ENCODE results near the gene PLCB1. TPM values are rescaled to one million over a fixed set of nuclear protein-coding genes. Genes with fewer than 3 reads are reported as not detected.

PLCB1 gene
- total RNA-seq, 1 donor from 2014 or later, result 13.6 TPM

DNA sequence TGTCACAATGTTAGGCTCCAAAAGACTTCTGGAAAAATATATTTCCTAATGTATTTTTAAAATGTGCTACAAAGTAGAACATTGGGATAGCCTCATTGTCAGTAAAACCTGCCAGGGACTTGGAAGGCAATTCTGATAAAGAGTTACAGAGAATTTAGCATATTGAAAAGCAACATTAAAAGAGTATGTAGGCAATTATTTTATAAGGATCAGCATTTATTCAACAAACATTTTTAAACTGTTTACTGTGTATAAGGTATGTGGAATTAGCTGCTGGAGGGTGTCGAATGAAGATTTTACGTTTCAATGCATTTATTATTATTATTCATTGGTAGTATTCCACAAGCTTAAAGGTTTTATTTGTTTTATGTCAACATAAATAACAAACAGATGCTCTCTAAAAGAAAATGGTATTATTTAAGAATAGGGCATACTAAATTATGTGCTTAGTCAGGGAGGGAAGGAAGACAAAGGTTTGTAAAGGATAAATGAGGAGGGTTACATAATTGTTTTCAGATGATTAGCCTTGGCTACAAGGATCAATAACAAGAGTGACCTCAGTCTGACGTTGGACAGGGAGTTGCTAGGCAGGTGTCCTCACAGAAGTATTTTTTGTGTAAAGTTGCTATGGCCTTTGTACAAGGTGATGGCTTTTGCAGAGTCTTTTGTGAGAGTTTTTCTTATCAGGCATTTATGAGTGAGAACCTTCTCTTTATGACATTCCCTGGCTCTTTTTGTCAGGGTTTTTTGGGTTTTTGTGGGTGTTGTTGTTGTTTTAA is 623.5 kb downstream of the PLCB1 start:
- no peak for DNase-seq (ENCODE audit: low read depth, low spot score)

DNA sequence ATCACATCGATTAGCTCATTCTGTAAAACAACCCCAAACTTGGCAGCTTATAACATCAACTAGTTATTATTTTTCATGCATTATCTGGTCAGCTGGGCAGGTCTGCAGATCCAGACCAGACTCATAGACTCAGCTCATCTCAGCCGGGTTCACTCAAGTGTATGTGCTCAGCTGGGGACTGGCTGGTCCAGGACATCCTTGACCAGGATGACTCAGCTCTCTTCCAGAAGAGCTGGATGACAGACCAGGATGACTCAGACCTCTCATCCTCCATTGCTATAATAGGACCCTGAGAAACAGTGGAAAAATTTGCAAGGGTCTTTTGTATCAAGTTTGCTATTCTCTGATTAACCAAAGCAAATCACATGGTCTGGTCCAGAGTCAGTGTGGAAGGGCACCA is 624.3 kb downstream of the PLCB1 start:
- peak; percentile 47 for DNase-seq (ENCODE audit: low read depth, low spot score)

DNA sequence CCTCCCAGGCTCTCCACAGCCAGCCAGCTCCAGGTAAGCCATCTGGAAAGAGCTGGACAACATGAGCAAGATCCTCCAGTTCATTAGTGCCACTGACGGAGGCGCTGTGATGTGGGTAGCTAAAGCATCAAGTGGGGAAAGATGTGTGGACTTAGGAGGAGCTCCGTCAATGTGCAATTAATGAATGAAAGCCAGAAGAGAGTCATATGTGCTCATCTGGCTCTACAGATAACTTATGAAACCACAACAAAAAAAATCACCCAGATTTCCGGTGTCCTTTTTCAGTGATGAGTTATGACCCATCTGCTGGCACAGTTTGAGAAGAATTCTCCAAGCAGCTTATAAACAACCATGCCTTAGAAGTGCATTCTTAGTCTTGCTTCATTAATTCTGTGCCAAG is 625.1 kb downstream of the PLCB1 start:
- DNase-seq (ENCODE audit: low read depth, low spot score), result no peak

DNA sequence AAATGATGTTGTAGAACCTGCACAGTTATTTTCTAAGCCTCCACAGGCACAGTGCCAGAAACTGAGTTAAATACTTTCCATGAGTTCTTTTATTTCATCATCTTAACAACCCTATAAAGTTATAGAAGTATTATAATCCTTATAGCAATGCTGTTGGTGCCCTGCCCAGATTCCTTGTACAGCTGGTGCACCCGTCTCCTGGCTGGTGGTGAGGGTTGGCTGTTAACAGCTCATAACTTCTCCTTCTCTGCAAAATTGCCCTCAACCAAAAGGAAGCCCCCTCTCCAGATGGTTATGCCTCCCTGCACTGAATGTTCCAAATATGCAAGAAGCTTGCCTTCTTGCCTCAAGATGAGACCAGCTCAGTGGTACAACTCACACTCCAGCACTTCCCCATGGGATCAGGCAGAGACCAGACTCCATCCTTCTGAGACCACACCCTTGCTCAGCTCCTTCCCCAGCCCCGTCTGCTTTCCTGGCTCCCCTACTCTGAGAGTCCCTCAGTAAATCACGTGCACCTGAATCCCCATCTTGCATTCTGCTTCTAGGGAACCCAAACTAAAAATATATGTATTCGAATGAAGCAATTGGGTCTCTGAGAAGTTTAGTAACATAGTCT is 632.4 kb downstream of the PLCB1 start:
- no peak for DNase-seq (ENCODE audit: low read depth, low spot score)

DNA sequence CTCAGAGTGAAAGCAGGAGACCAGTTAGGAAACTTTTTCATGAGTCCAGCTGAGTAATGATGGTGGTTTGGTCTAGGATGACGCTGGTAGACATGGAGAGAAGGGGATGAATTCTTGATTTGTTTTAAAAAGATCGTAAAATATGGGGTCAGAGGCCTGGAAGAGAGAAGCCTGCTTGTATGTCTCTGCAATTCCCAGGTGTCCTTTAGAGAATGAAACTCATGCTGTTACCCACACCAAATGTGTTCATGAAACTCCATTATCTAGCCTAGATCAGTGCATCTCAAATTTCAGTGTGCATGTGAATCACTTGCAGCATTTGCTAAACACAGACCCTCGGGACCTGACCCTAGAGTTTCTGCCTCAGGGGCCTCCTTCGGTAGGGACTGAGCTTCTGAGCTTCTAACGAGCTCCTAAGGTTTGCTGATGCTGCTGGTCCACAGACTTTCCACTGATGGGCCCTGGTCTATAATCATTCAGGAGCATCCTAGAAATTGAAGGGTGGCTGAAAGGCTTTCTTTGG is 634.9 kb downstream of the PLCB1 start:
- DNase-seq (ENCODE audit: low read depth, low spot score), result no peak

DNA sequence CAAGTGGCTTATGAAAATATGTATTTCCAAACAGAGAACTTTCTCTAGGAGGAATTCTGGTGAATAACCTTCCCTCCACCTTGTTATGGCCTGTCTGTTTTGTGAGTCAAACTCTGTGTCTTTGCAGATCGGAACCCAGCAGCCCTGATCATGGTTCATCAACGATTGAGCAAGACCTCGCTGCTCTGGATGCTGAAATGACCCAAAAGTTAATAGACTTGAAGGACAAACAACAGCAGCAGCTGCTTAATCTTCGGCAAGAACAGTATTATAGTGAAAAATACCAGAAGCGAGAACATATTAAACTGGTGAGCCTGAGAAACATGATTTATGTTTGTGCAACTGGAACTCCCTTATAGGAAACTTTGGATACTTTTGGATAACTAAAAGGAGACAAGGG is 642.3 kb downstream of the PLCB1 start:
- no peak for DNase-seq (ENCODE audit: low read depth, low spot score)

DNA sequence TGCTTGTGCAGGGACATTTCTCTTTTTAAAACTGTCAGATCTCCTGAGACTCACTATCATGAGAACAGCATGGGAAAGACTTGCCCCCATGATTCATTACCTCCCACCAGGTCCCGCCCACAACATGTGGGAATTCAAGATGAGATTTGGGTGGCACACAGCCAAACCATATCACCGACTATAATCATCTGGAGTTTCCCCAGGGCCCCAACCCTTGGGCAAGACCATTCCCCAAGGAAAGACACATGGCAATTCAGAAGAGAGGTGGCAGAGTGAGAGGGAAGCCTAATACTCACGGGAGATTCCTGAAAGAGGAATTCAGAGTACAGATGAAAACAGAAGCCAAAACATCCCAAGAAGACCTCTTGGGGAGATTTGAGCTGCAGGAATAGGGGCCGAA is 645.8 kb downstream of the PLCB1 start:
- DNase-seq (ENCODE audit: low read depth, low spot score), result no peak

DNA sequence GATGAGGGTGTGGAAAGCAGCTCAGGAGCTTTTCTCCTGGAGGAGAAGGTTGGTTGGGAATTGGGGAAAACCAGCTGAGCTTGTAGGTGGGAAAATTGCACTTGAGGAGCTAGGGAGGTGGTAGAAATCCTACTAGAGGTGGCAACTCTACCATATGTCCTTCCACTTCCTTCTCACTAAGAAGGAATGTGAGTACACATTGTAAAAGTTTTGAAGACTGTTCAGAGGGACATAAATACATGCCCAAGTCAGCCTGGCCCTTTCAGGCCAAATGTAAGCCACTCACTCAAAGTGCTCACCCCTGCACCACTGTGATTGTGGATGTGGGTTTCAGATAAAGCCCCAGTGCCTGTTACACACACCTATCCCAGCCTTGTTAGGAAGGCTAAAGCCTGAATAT is 646.3 kb downstream of the PLCB1 start:
- no peak for DNase-seq (ENCODE audit: low read depth, low spot score)

DNA sequence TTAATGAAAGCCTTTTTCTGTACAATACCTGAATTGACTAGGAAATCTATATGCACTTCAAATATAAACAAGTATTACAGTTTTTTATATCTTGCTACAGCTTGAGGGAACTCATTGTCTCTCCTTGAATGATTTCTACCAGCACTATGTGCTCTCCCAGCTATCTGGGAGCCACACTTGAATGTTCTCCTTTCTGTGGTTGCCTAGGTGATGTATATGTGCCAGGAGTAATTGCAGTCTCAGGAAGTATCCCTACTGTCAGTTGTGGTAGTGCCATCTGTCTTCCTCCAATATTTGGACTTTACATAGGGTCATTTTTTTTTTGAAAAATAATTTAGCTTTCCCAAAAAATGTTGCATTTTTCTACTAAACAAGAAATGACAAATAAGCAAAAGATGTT is 648.8 kb downstream of the PLCB1 start:
- no peak for DNase-seq (ENCODE audit: low read depth, low spot score)

DNA sequence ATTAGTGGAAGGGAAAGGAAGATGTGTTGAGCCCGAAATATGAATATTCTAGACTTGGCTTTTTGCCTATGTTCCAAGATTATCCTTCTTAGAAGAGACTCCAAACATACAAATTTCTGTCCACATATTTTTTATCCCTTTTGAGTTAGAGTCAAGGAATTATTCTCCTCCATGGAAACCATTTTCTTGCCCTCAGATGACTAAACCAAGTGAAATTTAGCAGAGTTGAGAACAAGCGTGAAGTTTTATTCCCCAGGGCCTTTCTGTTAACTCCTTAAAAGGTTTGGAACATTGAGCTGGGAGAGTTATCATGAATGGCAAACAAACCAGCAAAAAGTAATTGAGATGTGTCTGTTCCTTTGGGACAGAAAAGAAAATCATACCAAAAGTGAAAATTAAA is 650.7 kb downstream of the PLCB1 start:
- no peak for DNase-seq (ENCODE audit: low read depth, low spot score)

DNA sequence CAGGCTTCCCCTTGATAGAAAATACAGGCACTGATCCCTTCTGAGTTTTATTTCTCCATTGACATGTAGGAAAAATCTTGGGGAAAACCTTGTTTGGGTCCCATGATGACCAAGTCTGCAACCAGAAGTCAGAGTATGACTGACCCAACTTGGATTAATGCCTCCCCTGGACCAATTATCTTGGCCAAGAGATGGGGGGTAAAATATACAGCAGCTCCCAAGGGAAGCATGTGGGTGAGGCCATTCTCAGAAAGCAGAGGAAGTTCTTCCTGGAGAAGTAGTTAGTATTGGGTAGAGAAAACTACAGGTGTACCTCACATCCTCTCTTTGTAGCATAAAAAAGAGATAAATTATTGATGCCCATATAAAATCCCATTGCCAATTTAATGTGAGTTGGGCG is 651.7 kb downstream of the PLCB1 start:
- DNase-seq (ENCODE audit: low read depth, low spot score), result no peak

DNA sequence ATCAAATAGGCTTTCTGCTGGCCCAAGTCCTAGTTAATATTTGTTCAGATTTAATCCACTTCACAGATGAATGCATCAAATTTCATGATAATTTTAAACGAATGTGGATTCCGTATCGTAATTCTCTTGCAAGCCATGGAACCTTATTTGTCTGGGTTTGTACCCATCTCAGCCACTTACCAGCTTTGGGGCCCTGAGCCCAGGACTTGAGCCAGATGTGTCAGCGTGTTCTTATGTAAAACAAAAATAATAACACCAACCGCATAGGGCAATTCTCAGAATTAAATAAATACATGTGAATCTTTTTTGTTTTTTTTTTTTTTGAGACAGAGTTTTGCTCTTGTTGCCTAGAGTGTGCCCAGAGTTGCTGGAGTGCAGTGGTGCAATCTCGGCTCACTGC is 654.3 kb downstream of the PLCB1 start:
- no peak for DNase-seq (ENCODE audit: low read depth, low spot score)

DNA sequence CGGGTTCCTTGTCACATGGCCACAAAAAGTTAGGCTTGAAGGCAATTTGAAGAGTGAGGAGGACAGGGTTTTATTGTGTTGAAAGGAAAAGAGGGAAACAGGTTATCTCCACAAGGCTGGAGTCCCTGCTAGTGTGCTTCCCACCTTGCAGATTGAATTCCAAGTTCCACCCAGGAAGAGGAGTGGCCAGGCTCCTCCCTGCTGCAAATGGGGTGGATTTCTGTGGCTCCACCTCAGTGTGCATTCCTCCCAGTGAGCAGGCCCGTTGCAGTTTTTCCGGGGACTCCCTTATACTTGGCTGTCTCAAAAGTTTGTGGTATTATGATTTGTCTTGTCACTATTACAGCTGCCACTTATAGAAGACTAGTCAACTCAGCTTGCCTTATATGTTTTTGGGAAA is 655.0 kb downstream of the PLCB1 start:
- no peak for DNase-seq (ENCODE audit: low read depth, low spot score)

DNA sequence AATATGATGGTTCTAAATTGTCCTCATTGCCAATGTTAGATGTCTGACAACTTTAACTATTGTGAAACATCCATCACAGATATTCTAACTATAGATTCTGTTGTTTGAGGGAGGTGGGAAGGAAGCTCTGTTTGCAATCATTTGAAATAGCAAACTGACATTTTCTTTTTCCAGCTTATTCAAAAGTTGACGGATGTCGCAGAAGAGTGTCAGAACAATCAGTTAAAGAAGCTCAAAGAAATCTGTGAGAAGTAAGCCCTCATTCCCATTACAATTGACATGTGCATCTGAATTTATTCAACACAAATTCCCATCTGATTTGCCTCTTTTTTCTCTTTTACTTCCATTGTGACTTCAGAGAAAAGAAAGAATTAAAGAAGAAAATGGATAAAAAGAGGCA is 656.2 kb downstream of the PLCB1 start:
- no peak for DNase-seq (ENCODE audit: low read depth, low spot score)

DNA sequence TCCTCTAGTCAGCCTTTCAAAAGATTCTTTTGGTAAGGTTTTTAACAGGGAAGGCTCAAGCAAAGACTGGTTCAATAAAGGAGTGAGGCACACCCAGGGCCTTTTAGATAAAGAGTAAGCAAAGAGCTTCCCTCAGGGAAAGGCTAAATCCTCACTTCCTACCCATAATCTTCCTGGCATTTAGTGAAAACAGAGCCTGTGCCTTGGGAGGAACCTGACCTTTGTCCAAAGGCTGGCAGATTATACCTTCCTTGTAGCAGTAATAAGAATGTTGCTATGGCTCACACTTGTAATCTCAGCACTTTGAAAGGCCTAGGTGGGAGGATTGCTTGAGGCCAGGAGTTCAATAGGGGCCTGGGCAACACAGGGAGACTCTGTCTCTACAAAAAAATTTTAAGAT is 656.8 kb downstream of the PLCB1 start:
- no peak for DNase-seq (ENCODE audit: low read depth, low spot score)

DNA sequence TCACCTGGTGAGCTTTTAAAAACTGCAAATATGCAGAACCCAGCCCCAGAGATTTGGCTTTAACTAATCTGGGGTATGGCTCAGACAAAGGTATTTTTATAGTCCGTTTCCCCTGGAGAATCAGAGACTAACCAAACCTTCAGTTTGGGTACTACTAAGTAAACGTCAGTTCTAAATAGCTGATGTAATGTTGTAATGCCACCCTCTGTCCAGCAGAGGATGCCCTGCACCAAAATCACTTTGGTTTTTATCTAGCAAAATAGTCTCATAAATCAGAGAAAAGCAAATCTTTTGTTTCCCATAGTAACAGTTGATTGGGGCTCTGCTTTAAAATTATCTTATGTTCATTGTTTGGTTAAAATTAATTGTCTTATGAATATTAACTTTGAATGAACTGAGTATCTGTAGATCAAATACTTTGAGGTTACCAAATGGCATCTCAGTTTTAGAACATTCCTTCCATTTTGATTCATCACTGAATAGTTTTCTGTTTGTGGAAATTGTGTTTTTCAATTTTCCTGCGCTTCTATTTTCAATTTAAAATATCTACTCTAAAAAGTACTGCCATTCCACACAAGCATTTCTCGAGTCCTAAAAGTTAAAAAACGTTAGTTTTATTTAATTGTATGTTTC is 658.5 kb downstream of the PLCB1 start:
- DNase-seq (ENCODE audit: low read depth, low spot score), result peak; percentile 17

DNA sequence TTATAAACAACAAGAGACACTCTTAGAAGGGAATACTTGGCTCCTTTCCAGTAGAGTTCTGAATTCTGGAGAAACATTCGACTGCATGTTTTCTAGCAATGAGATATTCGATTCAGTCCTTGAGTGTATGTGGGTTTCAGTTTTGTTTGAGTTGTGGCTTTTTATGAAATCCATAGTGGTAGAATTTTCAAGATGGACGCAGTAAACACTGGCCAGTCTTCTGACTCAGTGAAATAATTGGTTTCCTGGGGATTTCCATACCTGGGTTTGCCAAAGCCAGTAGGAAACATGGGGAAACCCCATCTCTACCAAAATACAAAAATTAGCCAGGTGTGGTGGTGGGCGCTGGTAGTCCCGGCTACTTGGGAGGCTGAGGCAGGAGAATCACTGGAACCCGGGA is 663.3 kb downstream of the PLCB1 start:
- DNase-seq (ENCODE audit: low read depth, low spot score), result no peak

DNA sequence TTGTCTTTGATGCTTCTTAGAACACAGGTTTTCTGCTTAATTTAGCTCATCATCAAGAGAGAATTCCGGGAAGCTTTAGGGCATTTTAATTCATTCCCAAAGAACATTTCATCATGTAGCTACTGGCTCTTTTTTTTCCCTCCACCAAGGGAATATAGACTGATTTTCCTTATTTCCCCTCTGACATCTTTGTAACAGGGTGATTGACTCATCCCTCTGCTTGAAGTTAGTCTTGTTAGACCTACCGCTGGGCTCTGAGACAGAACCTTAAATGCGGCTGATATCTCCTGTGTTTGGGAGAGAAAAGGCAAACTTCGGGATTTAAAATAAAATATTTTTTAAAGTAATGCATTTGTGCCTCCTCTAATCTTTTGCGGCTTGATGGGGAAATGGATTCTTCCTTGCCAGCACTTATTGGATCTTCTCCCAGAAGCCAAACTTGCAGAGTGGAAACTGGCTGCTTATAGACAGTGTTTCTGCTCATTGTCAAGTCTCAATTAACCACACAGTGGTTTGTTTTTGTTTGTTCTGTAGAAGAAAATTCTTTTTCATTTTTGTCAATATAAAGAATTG is 664.1 kb downstream of the PLCB1 start:
- no peak for DNase-seq (ENCODE audit: low read depth, low spot score)

DNA sequence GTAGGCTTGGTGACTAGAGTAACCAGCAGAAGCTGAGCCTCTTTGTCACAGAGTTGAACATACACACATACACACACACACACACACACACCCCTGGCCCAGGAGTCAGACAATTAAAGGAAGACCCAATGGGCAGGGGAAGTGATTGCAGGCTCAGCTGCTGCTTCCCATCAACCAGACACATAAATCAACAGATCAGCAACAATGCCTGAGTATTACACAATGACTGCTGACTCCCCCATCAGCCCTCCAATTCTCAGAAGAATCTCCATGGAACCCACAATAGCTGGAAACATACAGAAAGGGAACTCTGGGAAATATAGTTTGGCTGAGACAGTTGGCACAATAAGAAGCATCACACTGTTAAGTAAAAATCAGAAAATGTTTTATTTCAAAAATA is 666.4 kb downstream of the PLCB1 start:
- DNase-seq (ENCODE audit: low read depth, low spot score), result peak; percentile 75

DNA sequence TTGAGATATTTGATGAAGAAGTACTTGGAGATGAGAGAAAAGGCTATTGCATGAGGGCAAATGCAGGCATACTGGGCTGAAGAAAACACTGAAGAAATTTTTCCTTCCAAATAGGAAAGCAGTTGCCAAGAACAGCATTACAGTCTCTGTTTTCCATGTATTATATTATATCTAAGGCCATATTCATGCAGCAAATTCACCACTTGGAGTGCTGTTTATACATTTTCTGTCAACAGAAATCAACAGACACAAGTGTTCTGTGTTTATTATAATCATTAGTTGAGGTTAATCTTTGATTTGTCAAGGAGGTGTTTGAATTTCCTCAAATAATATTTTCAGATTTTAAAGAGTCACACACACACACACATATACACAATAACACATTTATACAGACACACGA is 668.0 kb downstream of the PLCB1 start:
- no peak for DNase-seq (ENCODE audit: low read depth, low spot score)

DNA sequence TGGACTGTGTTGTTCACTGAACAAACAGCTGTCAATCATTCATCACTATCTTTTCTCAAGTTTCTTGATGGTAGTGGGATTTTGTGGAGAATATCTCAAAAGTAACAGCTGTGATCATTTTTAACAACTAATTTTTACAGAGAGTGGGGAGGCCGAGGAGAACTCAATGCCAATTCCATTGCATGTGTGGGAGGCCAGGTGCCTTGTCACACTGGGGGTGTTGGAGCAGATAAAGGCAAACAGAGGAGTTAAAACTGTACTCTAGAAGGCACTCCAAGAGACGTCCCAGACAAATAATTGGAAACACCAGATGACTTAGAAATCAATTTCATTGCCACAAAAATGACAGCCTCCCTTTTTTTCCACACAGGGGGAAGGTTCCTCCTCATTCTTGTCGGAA is 669.6 kb downstream of the PLCB1 start:
- DNase-seq (ENCODE audit: low read depth, low spot score), result no peak

DNA sequence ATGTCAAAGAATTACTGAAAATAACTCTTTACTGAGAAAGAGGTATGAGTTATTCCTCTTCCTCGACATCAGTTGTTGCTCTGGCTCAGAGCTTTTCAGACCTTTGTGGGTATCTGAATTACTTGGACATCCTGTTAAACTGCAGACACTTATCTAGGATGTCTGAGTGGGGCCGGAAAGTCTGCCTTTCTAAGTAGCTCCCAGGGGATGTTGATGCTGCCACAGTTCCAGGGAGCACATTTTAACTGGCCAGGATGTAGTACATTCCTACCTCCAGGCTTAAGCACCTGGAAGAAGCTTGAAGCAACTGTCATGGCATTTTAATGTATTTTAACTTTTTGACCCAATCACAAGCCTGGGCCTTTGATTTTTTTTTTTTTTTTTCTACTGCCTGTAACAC is 671.0 kb downstream of the PLCB1 start:
- DNase-seq (ENCODE audit: low read depth, low spot score), result no peak

Measured in pulmonary artery endothelial cell (primary cell).